Omental fat pad (tissue), 4 donors: ENCODE data around the gene NPAS3. TPM values are rescaled to one million over a fixed set of nuclear protein-coding genes. Genes with fewer than 3 reads are reported as not detected.

Source experiments
- ATAC-seq: fragments of 150-250 bp; one replicate; pipeline ENCODE4 v1.9.1; 2016; ENCODE audit warnings: mild to moderate bottlenecking, moderate library complexity; ENCODE audit not compliant: low FRiP score
- DNase-seq: peaks from one replicate; pipeline ENCODE4 v3.0.0-alpha.2; 2019; ENCODE audit warnings: low spot score
- total RNA-seq, 4 donors: library from RNA; depleted of rRNA; stranded (reverse); fragments of >200 nt; gene quantifications; one replicate each; pipeline ENCODE4 v1.1.0, GENCODE V29; 2016
- TF ChIP-seq, protein P1 (sequence below), 3 donors: fragments of 450-650 bp; IDR thresholded peaks; one replicate each; pipeline ENCODE4 v1.5.1; 2016 to 2017; ENCODE audit warnings: antibody characterized with exemption in 3 of 3, mild to moderate bottlenecking in 3 of 3, moderate library complexity in 2 of 3

The NPAS3 gene
- total RNA-seq, 4 donors from 2014 or later: 0.79 to 6.0 (median 2.5) TPM

DNA sequence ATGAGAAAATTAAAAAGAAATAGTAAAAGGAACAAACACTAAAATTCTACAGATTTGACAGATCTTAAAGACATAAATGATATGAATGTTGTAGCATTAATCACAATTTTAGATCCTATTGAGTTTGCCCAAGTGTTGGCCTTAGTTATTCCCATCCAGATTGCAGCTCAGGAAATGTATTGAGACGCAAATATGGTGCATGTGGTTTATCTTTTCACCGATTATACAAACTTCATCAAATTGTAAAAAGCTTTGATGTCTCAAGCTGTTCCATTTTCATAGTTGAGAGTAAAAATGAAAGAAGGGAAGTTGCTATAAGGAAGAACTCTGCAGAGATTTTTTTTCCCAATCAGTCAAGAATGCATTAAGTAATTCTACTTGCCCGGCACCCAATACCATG is 683.8 kb downstream of the NPAS3 start:
- no peak for DNase-seq
- TF ChIP-seq, protein P1, sequence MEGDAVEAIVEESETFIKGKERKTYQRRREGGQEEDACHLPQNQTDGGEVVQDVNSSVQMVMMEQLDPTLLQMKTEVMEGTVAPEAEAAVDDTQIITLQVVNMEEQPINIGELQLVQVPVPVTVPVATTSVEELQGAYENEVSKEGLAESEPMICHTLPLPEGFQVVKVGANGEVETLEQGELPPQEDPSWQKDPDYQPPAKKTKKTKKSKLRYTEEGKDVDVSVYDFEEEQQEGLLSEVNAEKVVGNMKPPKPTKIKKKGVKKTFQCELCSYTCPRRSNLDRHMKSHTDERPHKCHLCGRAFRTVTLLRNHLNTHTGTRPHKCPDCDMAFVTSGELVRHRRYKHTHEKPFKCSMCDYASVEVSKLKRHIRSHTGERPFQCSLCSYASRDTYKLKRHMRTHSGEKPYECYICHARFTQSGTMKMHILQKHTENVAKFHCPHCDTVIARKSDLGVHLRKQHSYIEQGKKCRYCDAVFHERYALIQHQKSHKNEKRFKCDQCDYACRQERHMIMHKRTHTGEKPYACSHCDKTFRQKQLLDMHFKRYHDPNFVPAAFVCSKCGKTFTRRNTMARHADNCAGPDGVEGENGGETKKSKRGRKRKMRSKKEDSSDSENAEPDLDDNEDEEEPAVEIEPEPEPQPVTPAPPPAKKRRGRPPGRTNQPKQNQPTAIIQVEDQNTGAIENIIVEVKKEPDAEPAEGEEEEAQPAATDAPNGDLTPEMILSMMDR (IDR thresholded peaks at IDR 0.05): no peak
- no peak for ATAC-seq

GRCh38 chr14:33629792-33630191 is 691.1 kb downstream of the NPAS3 start:
- no peak for DNase-seq
- TF ChIP-seq, protein P1 (IDR thresholded peaks at IDR 0.05): no peak
- ATAC-seq: no peak

DNA sequence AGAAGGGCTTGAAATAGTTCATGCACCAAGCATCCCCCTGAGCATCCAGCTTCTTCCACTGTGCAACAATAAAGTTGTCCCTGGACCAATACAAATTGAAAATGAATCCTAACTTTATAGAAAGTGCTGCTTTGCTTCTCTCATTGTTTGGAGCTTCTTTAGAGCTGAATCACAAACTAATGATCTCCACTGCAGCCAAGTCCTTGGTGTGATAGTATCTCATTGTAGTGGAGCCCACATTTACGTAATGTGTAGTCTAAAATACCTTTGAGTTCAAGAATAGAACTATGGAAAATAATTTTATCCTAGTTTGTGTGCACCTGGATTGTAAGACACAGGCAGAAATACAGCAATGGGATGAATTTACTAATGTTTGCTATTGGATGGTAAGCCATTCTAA is 692.3 kb downstream of the NPAS3 start:
- DNase-seq: no peak
- ATAC-seq: no peak
- TF ChIP-seq, protein P1 (IDR thresholded peaks at IDR 0.05): no peak

DNA sequence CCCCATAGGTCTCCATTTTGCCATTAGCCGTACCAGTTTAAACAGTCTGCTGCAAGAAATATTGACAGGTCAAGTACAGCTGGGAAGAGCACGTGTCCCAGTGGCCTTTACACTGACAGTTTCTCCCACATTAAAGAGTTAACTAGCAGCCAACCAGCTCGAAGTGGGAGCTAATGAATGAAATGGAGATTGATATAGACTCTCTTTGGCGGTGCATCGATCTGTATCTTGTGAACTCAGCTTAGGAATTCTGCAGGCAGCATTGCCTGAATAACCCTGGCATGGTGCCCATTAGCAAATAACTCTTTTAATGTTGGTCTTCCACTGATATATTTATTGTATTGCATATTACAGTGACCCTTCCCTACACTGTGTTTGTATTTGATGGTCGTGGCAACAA is 692.8 kb downstream of the NPAS3 start:
- DNase-seq (no peak), ATAC-seq (no peak)
- TF ChIP-seq, protein P1 (IDR thresholded peaks at IDR 0.05): no peak

- DNase-seq (no peak), ATAC-seq (no peak)
- TF ChIP-seq, protein P1 (IDR thresholded peaks at IDR 0.05): no peak
These were observed 696.0 kb downstream of the NPAS3 start for GRCh38 chr14:33634631-33635030.

- no peak for ATAC-seq
- no peak for DNase-seq
- TF ChIP-seq, protein P1 (IDR thresholded peaks at IDR 0.05): no peak
These were observed 698.0 kb downstream of the NPAS3 start for GRCh38 chr14:33636716-33637115.

GRCh38 chr14:33642080-33642479 is 703.4 kb downstream of the NPAS3 start:
- TF ChIP-seq, protein P1 (IDR thresholded peaks at IDR 0.05): no peak
- ATAC-seq: no peak
- DNase-seq: no peak
